Ascending aorta (tissue), 2 donors: Measurements from ENCODE around the gene NPAS3. TPM values are rescaled to one million over a fixed set of nuclear protein-coding genes. Genes with fewer than 3 reads are reported as not detected.

Experiments
- DNase-seq, 2 donors: peaks; one replicate each; pipeline ENCODE4 v3.0.0-alpha.2; 2019; ENCODE audit warnings: low spot score in 2 of 2
- H3K27ac ChIP-seq, 2 donors: fragments of 200-600 bp; sonication (generic); one replicate each; pipeline ENCODE4 v1.5.1; 2016 to 2017; ENCODE audit warnings: mild to moderate bottlenecking in 1 of 2
- H3K27me3 ChIP-seq: fragments of 200-600 bp; sonication (generic); one replicate; pipeline ENCODE4 v1.5.1; 2017
- H3K36me3 ChIP-seq, 2 donors: fragments of 200-600 bp; sonication (generic); one replicate each; pipeline ENCODE4 v1.5.1; 2016
- H3K4me1 ChIP-seq, 2 donors: fragments of 200-600 bp; sonication (generic); one replicate each; pipeline ENCODE4 v1.5.1; 2016 to 2017; ENCODE audit warnings: mild to moderate bottlenecking in 1 of 2
- H3K4me3 ChIP-seq, 2 donors: fragments of 200-600 bp; sonication (generic); one replicate each; pipeline ENCODE4 v1.5.1; 2016 to 2017; ENCODE audit warnings: mild to moderate bottlenecking in 1 of 2
- H3K9me3 ChIP-seq, 2 donors: fragments of 200-600 bp; sonication (generic); one replicate each; pipeline ENCODE4 v1.5.1; 2016
- intact Hi-C: fragments of 100-400 bp; cut with DNase I; formaldehyde crosslinking; loops from one replicate; pipeline ENCODE4 v1.15.1; 2023
- total RNA-seq: library from RNA; depleted of rRNA; stranded (reverse); fragments of >200 nt; gene quantifications from one replicate; pipeline ENCODE4 v1.1.0, GENCODE V29; 2016
- TF ChIP-seq, protein P1 (sequence below), 3 experiments: fragments of 200-600 bp in 2 of 3; fragments of 450-650 bp in 1 of 3; sonication (generic) in 2 of 3; IDR thresholded peaks; one replicate each; pipeline ENCODE4 v1.5.1; 2016 to 2019; ENCODE audit warnings: antibody characterized with exemption in 3 of 3, mild to moderate bottlenecking in 1 of 3, moderate library complexity in 1 of 3

NPAS3 gene
- total RNA-seq, 1 donor from 2014 or later, result not detected

- H3K36me3 ChIP-seq, result no peaks in the 10 kb centered on the region
- H3K27me3 ChIP-seq, result no peaks in the 10 kb centered on the region
- intact Hi-C loops, result loop anchor here (10.0 kb wide), 1 partner anchor 484 kb away; no protein-coding TSS in a partner anchor
- no peak for DNase-seq
- no peak overlapping the region for H3K27ac ChIP-seq
- H3K9me3 ChIP-seq, result no peaks in the 10 kb centered on the region
- H3K4me3 ChIP-seq, result no peak overlapping the region
- TF ChIP-seq, protein P1, sequence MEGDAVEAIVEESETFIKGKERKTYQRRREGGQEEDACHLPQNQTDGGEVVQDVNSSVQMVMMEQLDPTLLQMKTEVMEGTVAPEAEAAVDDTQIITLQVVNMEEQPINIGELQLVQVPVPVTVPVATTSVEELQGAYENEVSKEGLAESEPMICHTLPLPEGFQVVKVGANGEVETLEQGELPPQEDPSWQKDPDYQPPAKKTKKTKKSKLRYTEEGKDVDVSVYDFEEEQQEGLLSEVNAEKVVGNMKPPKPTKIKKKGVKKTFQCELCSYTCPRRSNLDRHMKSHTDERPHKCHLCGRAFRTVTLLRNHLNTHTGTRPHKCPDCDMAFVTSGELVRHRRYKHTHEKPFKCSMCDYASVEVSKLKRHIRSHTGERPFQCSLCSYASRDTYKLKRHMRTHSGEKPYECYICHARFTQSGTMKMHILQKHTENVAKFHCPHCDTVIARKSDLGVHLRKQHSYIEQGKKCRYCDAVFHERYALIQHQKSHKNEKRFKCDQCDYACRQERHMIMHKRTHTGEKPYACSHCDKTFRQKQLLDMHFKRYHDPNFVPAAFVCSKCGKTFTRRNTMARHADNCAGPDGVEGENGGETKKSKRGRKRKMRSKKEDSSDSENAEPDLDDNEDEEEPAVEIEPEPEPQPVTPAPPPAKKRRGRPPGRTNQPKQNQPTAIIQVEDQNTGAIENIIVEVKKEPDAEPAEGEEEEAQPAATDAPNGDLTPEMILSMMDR (IDR thresholded peaks at IDR 0.05), result no peak
- H3K4me1 ChIP-seq, result peaks cover 0 to 4% of the 10 kb centered on the region in 2 donors
Measured at GRCh38 chr14:33840797-33841196, 902.1 kb downstream of the NPAS3 start.

DNA sequence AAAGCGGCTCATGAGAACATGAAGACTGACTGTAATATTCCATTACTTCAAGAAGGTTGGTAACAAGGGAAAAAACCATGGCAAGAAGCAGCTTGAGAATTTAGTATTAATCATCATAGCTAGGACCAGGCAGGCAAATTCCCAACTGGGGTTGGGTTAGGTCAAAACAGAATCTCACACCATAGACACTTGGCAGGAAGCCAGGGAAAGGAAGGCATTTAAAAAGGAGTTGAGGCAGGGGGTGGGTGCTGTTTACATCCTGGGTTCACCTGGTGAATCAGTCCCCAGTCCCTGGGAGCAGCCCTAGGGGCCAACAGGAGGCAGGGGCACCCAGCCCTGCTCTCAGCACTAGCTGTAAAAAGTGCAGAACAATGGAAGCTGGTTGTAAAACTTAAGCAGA is 903.6 kb downstream of the NPAS3 start:
- no peak for DNase-seq
- H3K9me3 ChIP-seq, result no peaks in the 10 kb centered on the region
- no peaks in the 10 kb centered on the region for H3K36me3 ChIP-seq
- H3K27me3 ChIP-seq, result no peaks in the 10 kb centered on the region
- no peak overlapping the region for H3K4me3 ChIP-seq
- intact Hi-C loops, result loop anchor here (10.0 kb wide), 1 partner anchor 483 kb away; no protein-coding TSS in a partner anchor
- H3K27ac ChIP-seq, result no peak overlapping the region
- H3K4me1 ChIP-seq, result peaks cover 0 to 4% of the 10 kb centered on the region in 2 donors
- TF ChIP-seq, protein P1 (IDR thresholded peaks at IDR 0.05), result no peak

GRCh38 chr14:33844118-33844517 is 905.4 kb downstream of the NPAS3 start:
- H3K9me3 ChIP-seq, result no peaks in the 10 kb centered on the region
- intact Hi-C loops, result loop anchor here (10.0 kb wide), 1 partner anchor 481 kb away; no protein-coding TSS in a partner anchor
- TF ChIP-seq, protein P1 (IDR thresholded peaks at IDR 0.05), result no peak
- no peak overlapping the region for H3K27ac ChIP-seq
- no peaks in the 10 kb centered on the region for H3K36me3 ChIP-seq
- H3K4me1 ChIP-seq, result peaks cover 0 to 4% of the 10 kb centered on the region in 2 donors
- no peak for DNase-seq
- no peak overlapping the region for H3K4me3 ChIP-seq
- H3K27me3 ChIP-seq, result no peaks in the 10 kb centered on the region

GRCh38 chr14:33846100-33846824 is 907.6 kb downstream of the NPAS3 start:
- Histone ChIP-seq H3K4me1 (no peaks in the 10 kb centered on the region), H3K36me3 (no peaks in the 10 kb centered on the region), H3K9me3 (no peaks in the 10 kb centered on the region), H3K27me3 (no peaks in the 10 kb centered on the region), H3K27ac (no peak overlapping the region), H3K4me3 (no peak overlapping the region)
- intact Hi-C loops, result loop anchor here (10.0 kb wide), 1 partner anchor 479 kb away; no protein-coding TSS in a partner anchor
- TF ChIP-seq, protein P1 (IDR thresholded peaks at IDR 0.05), result no peak
- DNase-seq, result no peak

DNA sequence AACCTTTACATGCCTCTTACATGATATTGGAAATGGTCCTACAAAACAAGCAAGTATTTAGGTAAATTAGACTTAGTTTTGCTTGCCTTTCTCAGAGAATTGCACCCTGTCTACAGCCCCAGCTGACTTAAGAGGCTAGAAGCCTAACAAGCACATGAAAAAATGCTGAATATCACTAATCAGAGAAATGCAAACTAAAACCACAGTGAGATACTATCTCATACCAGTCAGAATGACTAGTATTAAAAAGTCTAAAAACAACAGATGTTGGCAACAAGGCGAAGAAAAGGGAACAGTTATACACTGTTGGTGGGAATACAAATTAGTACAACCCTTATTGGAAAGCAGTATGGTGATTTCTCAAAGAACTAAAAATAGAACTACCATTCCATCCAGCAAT is 908.4 kb downstream of the NPAS3 start:
- no peaks in the 10 kb centered on the region for H3K9me3 ChIP-seq
- intact Hi-C loops, result loop anchor here (10.0 kb wide), 1 partner anchor 478 kb away; no protein-coding TSS in a partner anchor
- no peak for DNase-seq
- no peaks in the 10 kb centered on the region for H3K27me3 ChIP-seq
- no peaks in the 10 kb centered on the region for H3K4me1 ChIP-seq
- TF ChIP-seq, protein P1 (IDR thresholded peaks at IDR 0.05), result no peak
- no peak overlapping the region for H3K27ac ChIP-seq
- H3K4me3 ChIP-seq, result no peak overlapping the region
- H3K36me3 ChIP-seq, result no peaks in the 10 kb centered on the region
